Measurements from ENCODE around the gene CSRNP3. TPM values are rescaled to one million over a fixed set of nuclear protein-coding genes. Genes with fewer than 3 reads are reported as not detected.

CSRNP3 gene
- total RNA-seq, 1 donor from 2014 or later = 4.0 TPM

DNA sequence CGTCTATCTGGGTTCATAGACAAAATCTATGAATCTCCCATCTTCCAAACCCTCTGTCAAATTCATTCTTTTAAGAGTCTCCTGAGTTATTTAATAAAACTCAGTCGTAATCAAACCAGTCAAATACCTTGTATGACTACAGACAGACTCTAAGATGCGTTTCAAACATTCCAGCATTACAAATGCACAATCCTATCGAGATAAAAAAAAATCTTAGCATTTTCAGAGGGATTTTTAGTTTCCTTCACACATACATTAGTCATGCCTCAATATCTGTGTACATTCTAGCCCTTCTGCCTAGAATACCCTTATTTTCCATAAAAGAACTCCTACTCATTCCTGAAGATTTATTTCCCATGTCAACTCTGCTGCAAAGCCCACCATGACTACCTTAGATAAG, 96.5 kb downstream of the CSRNP3 start:
- peaks cover 15% of the 10 kb centered on the region for H3K4me1 ChIP-seq
- no peaks in the 10 kb centered on the region for H3K9me3 ChIP-seq (replicated peaks)
- H3K27ac ChIP-seq (replicated peaks) = no peak overlapping the region
- no peak for DNase-seq
- TF ChIP-seq, protein P1, sequence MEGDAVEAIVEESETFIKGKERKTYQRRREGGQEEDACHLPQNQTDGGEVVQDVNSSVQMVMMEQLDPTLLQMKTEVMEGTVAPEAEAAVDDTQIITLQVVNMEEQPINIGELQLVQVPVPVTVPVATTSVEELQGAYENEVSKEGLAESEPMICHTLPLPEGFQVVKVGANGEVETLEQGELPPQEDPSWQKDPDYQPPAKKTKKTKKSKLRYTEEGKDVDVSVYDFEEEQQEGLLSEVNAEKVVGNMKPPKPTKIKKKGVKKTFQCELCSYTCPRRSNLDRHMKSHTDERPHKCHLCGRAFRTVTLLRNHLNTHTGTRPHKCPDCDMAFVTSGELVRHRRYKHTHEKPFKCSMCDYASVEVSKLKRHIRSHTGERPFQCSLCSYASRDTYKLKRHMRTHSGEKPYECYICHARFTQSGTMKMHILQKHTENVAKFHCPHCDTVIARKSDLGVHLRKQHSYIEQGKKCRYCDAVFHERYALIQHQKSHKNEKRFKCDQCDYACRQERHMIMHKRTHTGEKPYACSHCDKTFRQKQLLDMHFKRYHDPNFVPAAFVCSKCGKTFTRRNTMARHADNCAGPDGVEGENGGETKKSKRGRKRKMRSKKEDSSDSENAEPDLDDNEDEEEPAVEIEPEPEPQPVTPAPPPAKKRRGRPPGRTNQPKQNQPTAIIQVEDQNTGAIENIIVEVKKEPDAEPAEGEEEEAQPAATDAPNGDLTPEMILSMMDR (IDR thresholded peaks at IDR 0.05; ENCODE audit: borderline replicate concordance) = no peak
- H3K36me3 ChIP-seq = no peaks in the 10 kb centered on the region
- intact Hi-C loops (cut with micrococcal nuclease) = no loop called here
- no peaks in the 10 kb centered on the region for H3K27me3 ChIP-seq (ENCODE audit: low read depth)
- no peak overlapping the region for H3K4me3 ChIP-seq

DNA sequence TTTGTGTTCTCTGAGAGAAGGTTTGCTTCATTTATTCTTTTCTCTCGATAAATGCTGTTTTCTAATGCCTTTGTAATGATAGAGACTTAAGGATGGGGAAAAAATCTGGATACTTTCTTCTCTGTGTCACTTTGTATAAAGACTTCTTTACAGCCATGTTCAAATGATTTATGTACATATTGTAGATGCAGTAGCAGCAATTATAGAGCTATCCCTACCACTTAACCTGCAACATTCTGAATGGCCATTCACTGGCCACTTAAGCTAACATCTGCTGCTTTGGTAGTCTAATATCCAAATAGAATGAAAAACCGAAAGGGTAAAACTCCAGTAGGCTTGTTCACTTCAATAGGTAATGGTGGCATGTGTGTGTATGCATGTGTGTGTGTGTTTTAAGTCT, 97.8 kb downstream of the CSRNP3 start:
- Histone ChIP-seq H3K36me3 (no peaks in the 10 kb centered on the region), H3K9me3 (replicated peaks) (no peaks in the 10 kb centered on the region), H3K27ac (replicated peaks) (no peak overlapping the region), H3K27me3 (ENCODE audit: low read depth) (no peaks in the 10 kb centered on the region), H3K4me1 (peaks cover 24% of the 10 kb centered on the region), H3K4me3 (no peak overlapping the region)
- intact Hi-C loops (cut with micrococcal nuclease) = no loop called here
- no peak for DNase-seq
- TF ChIP-seq, protein P1 (IDR thresholded peaks at IDR 0.05; ENCODE audit: borderline replicate concordance) = no peak

DNA sequence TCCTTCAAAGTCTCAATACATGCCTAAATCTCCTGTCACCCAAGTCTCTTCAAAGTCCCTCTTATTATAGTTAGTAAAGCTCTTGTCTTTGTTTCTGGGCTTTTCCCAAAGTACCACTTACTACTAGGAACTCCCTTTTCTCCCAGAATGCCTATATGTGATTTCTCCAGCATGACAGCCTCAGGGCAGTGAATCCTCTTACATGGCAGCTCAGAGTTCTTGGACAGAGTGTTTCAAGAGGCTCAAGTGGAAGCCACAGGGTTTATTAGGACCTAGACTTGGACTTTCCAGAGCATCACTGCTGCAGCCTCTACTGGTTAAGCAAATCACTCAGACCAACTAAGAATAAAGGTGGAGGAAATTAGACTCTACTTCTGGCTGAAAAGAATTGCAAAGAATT, 98.9 kb downstream of the CSRNP3 start:
- Histone ChIP-seq H3K4me3 (no peak overlapping the region), H3K27me3 (ENCODE audit: low read depth) (no peaks in the 10 kb centered on the region), H3K9me3 (replicated peaks) (no peaks in the 10 kb centered on the region), H3K4me1 (peaks cover 28% of the 10 kb centered on the region), H3K27ac (replicated peaks) (no peak overlapping the region), H3K36me3 (no peaks in the 10 kb centered on the region)
- TF ChIP-seq, protein P1 (IDR thresholded peaks at IDR 0.05; ENCODE audit: borderline replicate concordance) = no peak
- no peak for DNase-seq
- intact Hi-C loops (cut with micrococcal nuclease) = no loop called here

DNA sequence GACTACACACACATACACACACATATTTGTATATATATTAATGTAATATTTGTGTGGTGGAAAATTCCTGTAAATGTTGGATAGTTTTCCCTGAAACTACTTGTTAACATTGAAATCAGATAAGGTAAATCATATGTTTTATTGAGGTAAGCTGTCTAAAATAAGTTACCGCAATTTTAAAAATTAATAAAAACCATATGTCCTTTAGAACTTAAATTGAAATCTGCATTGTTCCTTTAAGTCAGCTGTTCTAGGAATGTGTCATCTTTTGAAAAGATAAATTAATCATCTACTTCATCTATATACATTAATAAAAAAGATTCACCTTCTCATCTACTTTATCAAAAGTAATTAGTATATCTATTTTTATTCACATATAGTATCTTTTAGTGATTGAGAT, 102.0 kb downstream of the CSRNP3 start:
- no peaks in the 10 kb centered on the region for H3K36me3 ChIP-seq
- TF ChIP-seq, protein P1 (IDR thresholded peaks at IDR 0.05; ENCODE audit: borderline replicate concordance) = no peak
- peaks cover 51% of the 10 kb centered on the region for H3K4me1 ChIP-seq
- H3K27ac ChIP-seq (replicated peaks) = no peak overlapping the region
- no peak for DNase-seq
- H3K4me3 ChIP-seq = no peak overlapping the region
- intact Hi-C loops (cut with micrococcal nuclease) = no loop called here
- no peaks in the 10 kb centered on the region for H3K27me3 ChIP-seq (ENCODE audit: low read depth)
- no peaks in the 10 kb centered on the region for H3K9me3 ChIP-seq (replicated peaks)

DNA sequence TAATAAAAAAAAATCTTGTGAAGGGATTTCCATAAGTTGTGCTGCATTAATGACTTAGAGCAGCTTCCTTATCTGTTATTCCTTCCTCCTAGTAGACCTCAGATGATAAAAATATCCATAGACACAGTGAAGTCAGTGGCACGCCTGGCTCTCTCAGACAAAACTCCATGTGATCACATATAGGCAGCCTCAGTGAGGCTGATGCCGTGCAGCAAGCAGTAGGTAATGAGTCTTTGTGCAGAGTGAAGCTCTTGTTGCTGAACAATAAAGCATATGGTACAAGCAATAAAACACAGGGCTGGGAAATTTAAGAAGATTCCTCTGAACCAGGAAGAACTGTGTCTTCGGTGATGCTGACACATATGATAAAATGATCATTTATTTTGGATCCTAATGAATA, 102.7 kb downstream of the CSRNP3 start:
- no peaks in the 10 kb centered on the region for H3K27me3 ChIP-seq (ENCODE audit: low read depth)
- no peaks in the 10 kb centered on the region for H3K9me3 ChIP-seq (replicated peaks)
- H3K4me1 ChIP-seq = peaks cover 51% of the 10 kb centered on the region
- no peak for DNase-seq
- TF ChIP-seq, protein P1 (IDR thresholded peaks at IDR 0.05; ENCODE audit: borderline replicate concordance) = no peak
- peak overlapping the region; percentile 28 for H3K4me3 ChIP-seq
- H3K36me3 ChIP-seq = no peaks in the 10 kb centered on the region
- H3K27ac ChIP-seq (replicated peaks) = peak overlapping the region; percentile 51
- intact Hi-C loops (cut with micrococcal nuclease) = no loop called here
